Inflammatory macrophage treated with lipopolysaccharide for 4 hours (primary cell): ENCODE data around the gene ZNF738.

Experiments used
- DNase-seq: peaks from one replicate; pipeline ENCODE4 v3.0.0-alpha.2; 2020

ZNF738 gene

DNA sequence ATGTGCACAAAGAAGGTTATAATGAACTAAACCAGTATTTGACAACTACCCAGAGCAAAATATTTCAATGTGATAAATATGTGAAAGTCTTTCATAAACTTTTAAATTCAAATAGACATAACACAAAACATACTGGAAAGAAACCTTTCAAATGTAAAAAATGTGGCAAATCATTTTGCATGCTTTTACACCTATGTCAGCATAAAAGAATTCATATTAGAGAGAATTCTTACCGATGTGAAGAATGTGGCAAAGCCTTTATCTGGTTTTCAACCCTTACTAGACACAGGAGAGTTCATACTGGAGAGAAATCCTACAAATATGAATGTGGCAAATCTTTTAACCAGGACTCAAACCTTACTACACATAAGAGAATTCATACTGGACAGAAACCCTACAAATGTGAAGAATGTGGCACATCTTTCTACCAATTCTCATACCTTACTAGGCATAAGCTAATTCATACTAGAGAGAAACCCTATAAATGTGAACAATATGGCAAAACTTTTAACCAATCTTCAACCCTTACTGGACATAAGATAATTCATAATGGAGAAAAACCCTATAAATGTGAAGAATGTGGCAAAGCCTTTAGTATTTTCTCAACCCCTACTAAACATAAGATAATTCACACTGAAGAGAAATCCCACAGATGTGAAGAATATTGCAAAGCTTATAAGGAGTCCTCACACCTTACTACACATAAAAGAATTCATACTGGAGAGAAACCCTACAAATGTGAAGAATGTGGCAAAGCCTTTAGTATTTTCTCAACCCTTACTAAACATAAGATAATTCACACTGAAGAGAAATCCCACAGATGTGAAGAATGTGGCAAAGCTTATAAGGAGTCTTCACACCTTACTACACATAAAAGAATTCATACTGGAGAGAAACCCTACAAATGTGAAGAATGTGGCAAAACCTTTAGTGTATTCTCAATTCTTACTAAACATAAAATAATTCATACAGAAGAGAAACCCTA lies 64.5 kb downstream of the ZNF738 start:
- no peak for DNase-seq
